ENCODE measurements around the gene SAPCD1. TPM values are rescaled to one million over a fixed set of nuclear protein-coding genes. Genes with fewer than 3 reads are reported as not detected.

SAPCD1 gene
- total and polyA plus RNA-seq, 9 donors: 0.94 to 5.2 (median 3.1) TPM; not detected in 1

DNA sequence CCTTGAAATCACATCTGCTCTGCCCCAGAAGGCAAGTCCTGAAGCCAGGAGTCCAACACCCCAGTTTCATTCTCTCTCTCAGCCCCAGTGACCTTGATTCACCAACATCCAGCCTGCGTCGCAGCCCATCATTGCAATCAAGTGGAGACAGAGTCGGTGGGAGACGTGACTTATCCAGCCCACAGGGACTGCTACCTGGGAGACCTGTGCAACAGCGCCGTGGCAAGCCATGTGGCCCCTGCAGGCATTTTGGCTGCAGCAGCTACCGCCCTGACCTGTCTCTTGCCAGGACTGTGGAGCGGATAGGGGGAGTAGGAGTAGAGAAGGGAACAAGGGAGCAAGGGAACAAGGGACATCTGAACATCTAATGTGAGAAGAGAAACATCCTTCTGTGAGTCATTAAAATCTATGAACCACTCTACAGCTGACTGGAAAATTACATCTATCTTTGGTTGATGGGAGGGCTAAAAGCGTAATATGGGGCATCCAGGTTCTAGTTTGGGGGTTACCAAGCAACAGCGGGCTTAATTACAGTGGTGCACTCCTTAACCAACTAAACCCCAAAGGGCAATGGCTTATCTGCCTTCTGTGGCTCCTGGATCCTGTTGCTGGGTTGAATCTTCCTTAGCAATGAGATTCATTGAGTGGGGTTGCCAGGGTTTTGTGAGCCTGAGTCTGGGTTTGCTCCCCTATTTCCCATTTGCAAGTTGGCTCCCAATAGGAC lies 44.8 kb upstream of the SAPCD1 start:
- DNase-seq: no peak
- H3K27ac ChIP-seq: no peak overlapping the region
- H3K27me3 ChIP-seq: no peaks in the 10 kb centered on the region
- TF ChIP-seq, protein P1, sequence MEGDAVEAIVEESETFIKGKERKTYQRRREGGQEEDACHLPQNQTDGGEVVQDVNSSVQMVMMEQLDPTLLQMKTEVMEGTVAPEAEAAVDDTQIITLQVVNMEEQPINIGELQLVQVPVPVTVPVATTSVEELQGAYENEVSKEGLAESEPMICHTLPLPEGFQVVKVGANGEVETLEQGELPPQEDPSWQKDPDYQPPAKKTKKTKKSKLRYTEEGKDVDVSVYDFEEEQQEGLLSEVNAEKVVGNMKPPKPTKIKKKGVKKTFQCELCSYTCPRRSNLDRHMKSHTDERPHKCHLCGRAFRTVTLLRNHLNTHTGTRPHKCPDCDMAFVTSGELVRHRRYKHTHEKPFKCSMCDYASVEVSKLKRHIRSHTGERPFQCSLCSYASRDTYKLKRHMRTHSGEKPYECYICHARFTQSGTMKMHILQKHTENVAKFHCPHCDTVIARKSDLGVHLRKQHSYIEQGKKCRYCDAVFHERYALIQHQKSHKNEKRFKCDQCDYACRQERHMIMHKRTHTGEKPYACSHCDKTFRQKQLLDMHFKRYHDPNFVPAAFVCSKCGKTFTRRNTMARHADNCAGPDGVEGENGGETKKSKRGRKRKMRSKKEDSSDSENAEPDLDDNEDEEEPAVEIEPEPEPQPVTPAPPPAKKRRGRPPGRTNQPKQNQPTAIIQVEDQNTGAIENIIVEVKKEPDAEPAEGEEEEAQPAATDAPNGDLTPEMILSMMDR (IDR thresholded peaks at IDR 0.05): no peak
- TF ChIP-seq EP300 (IDR thresholded peaks at IDR 0.05): no peak
- TF ChIP-seq POLR2A (IDR thresholded peaks at IDR 0.05): no peak
- no peaks in the 10 kb centered on the region for H3K9me3 ChIP-seq
- intact Hi-C loops (cut with DNase I): no loop called here
- no peaks in the 10 kb centered on the region for H3K36me3 ChIP-seq
- WGBS, 3 donors: 69 to 75% (median 72%) methylated on average over 10 of the region's 10 CpGs
- H3K4me1 ChIP-seq (ENCODE audit: insufficient read depth): no peaks in the 10 kb centered on the region
- H3K4me3 ChIP-seq: no peak overlapping the region

- Histone ChIP-seq H3K36me3 (no peaks in the 10 kb centered on the region), H3K27ac (no peak overlapping the region), H3K4me1 (ENCODE audit: insufficient read depth) (no peaks in the 10 kb centered on the region), H3K4me3 (no peak overlapping the region), H3K27me3 (no peaks in the 10 kb centered on the region), H3K9me3 (no peaks in the 10 kb centered on the region)
- TF ChIP-seq, protein P1 (IDR thresholded peaks at IDR 0.05): no peak
- no peak for TF ChIP-seq EP300 (IDR thresholded peaks at IDR 0.05)
- no peak for TF ChIP-seq POLR2A (IDR thresholded peaks at IDR 0.05)
- WGBS, 3 donors: 71 to 85% (median 81%) methylated on average over 1 of the region's 1 CpG
- intact Hi-C loops (cut with DNase I): no loop called here
- DNase-seq: no peak
These were observed 44.2 kb upstream of the SAPCD1 start for GRCh38 chr6:31718265-31718664.

GRCh38 chr6:31719001-31719400 lies 43.5 kb upstream of the SAPCD1 start:
- intact Hi-C loops (cut with DNase I): no loop called here
- TF ChIP-seq EP300 (IDR thresholded peaks at IDR 0.05): no peak
- TF ChIP-seq, protein P1 (IDR thresholded peaks at IDR 0.05): no peak
- TF ChIP-seq POLR2A (IDR thresholded peaks at IDR 0.05): no peak
- Histone ChIP-seq H3K4me1 (ENCODE audit: insufficient read depth) (no peaks in the 10 kb centered on the region), H3K9me3 (no peaks in the 10 kb centered on the region), H3K4me3 (no peak overlapping the region), H3K27ac (no peak overlapping the region), H3K27me3 (no peaks in the 10 kb centered on the region), H3K36me3 (no peaks in the 10 kb centered on the region)
- 60 to 80% (median 70%) methylated on average over 6 of the region's 6 CpGs for WGBS, 3 donors
- no peak for DNase-seq

- TF ChIP-seq POLR2A (IDR thresholded peaks at IDR 0.05) (no peak), EP300 (IDR thresholded peaks at IDR 0.05) (no peak)
- TF ChIP-seq, protein P1 (IDR thresholded peaks at IDR 0.05): no peak
- H3K27ac ChIP-seq: no peak overlapping the region
- no peaks in the 10 kb centered on the region for H3K36me3 ChIP-seq
- 75 to 85% (median 78%) methylated on average over 5 of the region's 5 CpGs for WGBS, 3 donors
- no peak for DNase-seq
- intact Hi-C loops (cut with DNase I): loop anchor here in 1 of 4 donors (10.0 kb wide), 1 partner anchor 465 kb away; the partner anchor contains the start of gene AGER
- H3K9me3 ChIP-seq: no peaks in the 10 kb centered on the region
- H3K27me3 ChIP-seq: no peaks in the 10 kb centered on the region
- no peaks in the 10 kb centered on the region for H3K4me1 ChIP-seq (ENCODE audit: insufficient read depth)
- no peak overlapping the region for H3K4me3 ChIP-seq
These were observed 42.2 kb upstream of the SAPCD1 start for GRCh38 chr6:31720196-31720770.
